Astrocyte (in vitro differentiated cells and primary cell): ENCODE results near the gene ALK.

Source experiments
- EZH2 ChIP-seq: IDR thresholded peaks from 2 replicates; pipeline ENCODE4 v1.6.1; 2012; ENCODE audit warnings: mild to moderate bottlenecking, low read length, inconsistent platforms; ENCODE audit not compliant: insufficient read depth
- TF ChIP-seq, protein P1 (sequence below): IDR thresholded peaks from 2 replicates; pipeline ENCODE4 v1.5.1; 2011; ENCODE audit warnings: low read depth, mild to moderate bottlenecking, inconsistent platforms, low read length, moderate library complexity; ENCODE audit not compliant: insufficient read depth

DNA sequence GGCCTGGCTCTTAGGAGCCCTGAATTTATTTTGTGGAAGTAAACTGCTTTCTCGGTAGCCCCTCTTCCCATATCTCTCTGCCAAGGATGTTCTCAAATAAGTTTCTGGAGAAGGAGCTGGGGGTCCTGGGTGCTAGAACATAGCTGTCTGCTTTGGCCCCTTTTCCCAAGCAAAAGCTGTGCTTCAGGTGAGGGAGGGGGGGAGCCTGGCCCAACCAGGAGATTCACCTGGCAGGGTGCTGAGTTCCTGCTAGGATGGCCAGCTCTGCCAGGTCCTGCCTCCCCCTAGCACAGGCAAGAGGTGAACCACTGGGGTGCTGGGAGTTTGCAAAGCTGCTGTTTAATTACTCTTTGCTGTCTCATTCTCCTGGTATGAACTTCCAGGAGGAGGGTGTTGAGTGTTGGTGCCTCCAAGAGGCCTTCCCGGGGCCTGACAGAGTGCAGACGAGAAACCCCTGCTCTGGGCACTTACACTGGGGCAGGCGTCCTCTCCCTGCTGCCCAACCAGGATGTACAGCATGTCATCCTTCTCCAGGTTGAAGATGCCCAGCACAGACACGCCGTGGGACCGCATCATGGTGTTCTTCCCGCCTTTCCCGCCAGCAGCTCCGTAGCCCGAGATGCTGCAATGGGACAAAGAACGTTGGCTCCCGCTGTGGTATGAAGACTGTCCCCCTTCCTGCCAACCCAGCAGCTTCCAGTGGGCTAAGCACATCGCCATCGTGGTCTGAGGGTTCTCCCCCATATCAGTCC, 682.0 kb downstream of the ALK start:
- TF ChIP-seq, protein P1, sequence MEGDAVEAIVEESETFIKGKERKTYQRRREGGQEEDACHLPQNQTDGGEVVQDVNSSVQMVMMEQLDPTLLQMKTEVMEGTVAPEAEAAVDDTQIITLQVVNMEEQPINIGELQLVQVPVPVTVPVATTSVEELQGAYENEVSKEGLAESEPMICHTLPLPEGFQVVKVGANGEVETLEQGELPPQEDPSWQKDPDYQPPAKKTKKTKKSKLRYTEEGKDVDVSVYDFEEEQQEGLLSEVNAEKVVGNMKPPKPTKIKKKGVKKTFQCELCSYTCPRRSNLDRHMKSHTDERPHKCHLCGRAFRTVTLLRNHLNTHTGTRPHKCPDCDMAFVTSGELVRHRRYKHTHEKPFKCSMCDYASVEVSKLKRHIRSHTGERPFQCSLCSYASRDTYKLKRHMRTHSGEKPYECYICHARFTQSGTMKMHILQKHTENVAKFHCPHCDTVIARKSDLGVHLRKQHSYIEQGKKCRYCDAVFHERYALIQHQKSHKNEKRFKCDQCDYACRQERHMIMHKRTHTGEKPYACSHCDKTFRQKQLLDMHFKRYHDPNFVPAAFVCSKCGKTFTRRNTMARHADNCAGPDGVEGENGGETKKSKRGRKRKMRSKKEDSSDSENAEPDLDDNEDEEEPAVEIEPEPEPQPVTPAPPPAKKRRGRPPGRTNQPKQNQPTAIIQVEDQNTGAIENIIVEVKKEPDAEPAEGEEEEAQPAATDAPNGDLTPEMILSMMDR, result no peak
- no peak for TF ChIP-seq EZH2
